IPS DF 4.7 (cell line): ENCODE data around the gene MMP23B.

Experiments used
- DNase-seq: peaks from one replicate; pipeline ENCODE4 v3.0.0-alpha.2; 2013; ENCODE audit warnings: low spot score; ENCODE audit errors: extremely low read depth

MMP23B gene

DNA sequence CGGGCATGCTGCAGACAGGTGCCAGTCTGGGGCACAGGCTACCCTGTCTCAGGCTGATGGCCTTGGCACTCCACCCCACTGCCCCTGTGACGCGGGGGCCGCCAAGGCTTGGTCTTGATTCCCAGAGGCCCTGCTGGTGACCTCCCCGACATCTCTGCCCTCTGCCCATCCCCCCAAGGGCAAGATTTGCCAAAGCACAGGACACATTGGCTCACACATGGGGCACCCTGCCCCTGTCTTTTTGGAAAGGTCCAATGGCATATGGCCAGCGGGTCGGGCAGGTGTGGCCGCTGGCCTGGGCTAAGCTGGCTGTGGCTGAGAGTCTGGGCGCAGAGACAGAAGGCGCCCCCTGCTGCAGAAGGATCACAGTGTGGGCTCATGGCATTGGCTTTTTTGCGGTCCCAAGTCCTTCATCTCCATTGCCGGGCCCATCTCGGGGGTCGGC lies 12.0 kb upstream of the MMP23B start:
- DNase-seq: no peak

- no peak for DNase-seq
Measured at GRCh38 chr1:1620433-1621139, 11.4 kb upstream of the MMP23B start.

- no peak for DNase-seq
Measured at GRCh38 chr1:1621173-1622009, 10.6 kb upstream of the MMP23B start.

GRCh38 chr1:1622010-1622787 lies 9.8 kb upstream of the MMP23B start:
- DNase-seq: no peak

DNA sequence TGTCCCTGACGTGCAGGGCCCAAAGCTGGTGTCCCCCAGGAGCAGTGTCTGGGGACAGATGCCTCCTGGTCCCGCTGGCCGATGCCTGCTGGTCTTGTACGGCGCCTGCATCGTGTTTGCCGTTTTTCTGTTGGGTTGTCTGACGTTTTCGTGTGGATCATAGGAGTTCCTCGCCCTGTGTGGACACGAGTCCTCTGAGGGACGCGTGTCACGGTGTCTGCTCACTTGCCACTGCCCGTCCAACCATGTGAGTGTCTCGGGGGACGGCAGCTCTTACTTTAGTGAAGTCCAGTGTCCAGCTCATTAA lies 9.2 kb upstream of the MMP23B start:
- no peak for DNase-seq

GRCh38 chr1:1623181-1623630 lies 8.8 kb upstream of the MMP23B start:
- no peak for DNase-seq

DNA sequence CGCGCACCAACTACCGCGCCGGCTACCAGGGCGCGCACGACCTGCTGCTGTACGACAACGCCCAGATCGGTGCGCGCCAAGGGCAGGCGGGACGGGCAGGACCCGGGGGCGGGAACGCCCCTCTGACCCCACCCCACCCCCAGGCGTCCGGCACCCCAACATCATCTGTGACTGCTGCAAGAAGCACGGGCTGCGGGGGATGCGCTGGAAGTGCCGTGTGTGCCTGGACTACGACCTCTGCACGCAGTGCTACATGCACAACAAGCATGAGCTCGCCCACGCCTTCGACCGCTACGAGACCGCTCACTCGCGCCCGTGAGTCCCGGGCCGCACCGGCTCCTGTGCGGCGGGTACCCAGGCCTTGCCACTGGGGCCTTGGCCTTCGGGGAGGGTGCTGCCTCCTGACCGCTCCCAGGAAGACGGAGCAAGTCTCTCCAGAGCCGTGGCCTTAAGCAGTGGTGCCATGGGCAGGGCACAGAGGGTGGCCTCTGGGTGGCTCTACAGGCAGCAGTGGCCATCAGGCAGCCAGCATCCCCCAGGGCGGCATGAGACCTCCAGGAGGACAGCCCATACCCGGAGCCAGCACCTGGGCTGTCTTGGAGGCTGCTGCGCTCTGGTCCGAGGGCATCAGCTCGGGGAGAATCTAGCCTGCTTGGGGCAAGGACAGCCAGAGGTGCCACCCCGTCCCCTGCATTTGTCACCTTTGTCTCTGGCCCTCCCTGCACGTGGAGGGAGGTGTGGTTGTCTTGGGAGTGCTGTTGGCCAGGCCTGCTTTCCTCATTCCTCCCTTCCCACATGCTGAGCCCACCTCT lies 8.1 kb upstream of the MMP23B start:
- no peak for DNase-seq

DNA sequence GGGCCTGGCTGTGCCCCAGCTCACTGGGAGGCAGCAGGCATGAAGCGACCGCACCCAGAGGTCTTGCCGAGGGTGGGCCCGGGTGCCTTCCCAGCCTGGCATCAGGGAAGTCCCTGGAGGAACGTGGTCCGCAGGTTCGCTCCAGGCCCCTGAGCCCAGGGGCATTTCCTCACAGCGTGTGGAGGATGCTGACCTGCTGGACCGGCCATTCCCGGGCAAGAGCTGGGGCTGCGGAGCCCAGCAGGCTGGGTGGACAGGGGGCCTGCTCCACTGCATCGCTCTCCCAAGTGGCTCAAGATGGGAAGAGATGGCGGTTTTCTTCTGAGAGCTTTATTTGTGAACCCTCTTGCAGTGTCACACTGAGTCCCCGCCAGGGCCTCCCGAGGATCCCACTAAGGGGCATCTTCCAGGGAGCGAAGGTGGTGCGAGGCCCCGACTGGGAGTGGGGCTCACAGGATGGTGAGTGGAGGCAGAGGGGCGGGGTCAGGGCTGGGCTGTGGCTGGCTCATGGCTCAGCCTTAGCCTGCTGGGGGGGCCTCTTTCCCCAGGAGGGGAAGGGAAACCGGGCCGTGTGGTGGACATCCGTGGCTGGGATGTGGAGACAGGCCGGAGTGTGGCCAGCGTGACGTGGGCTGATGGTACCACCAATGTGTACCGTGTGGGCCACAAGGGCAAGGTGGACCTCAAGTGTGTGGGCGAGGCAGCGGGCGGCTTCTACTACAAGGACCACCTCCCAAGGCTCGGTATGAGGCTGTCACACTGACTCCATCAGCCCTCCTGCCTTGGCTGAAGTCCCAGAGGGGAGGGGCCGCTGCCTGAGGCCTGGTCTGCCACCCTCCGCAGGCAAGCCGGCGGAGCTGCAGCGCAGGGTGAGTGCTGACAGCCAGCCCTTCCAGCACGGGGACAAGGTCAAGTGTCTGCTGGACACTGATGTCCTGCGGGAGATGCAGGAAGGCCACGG lies 7.2 kb upstream of the MMP23B start:
- DNase-seq: no peak

- no peak for DNase-seq
Measured at GRCh38 chr1:1625404-1625775, 6.6 kb upstream of the MMP23B start.

- no peak for DNase-seq
Measured at GRCh38 chr1:1625824-1626206, 6.2 kb upstream of the MMP23B start.

- no peak for DNase-seq
Measured at GRCh38 chr1:1626207-1627141, 5.5 kb upstream of the MMP23B start.

GRCh38 chr1:1627261-1627828 lies 4.6 kb upstream of the MMP23B start:
- no peak for DNase-seq

DNA sequence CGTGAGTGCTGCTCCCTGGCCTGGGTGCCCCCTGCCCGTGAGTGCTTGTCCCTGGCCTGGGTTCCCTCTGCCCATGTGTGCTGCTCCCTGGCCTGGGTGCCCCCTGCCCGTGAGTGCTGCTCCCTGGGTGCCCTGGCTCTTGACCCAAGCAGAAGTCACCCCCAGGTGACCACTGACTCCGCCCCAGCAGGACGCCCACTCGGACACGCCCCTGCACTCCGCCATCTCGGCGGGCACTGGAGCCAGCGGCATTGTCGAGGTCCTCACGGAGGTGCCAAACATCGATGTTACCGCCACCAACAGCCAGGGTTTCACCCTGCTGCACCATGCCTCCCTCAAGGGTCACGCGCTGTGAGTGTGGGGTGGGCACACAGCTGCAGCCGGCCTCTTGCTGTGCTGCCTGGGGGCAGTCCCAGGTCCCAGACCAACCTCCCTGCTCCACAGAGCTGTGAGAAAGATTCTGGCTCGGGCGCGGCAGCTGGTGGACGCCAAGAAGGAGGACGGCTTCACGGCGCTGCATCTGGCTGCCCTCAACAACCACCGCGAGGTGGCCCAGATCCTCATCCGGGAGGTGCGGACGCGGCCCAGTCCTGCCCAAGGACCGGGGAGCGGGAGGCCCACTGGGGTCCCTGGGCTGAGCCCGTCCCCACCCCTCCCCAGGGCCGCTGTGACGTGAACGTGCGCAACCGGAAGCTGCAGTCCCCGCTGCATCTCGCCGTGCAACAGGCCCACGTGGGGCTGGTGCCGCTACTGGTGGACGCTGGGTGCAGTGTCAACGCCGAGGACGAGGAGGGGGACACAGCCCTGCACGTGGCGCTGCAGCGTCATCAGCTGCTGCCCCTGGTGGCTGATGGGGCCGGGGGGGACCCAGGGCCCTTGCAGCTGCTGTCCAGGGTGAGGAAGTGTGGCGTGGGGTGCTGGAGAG lies 3.9 kb upstream of the MMP23B start:
- DNase-seq: no peak

- DNase-seq: no peak
Measured at GRCh38 chr1:1628754-1629429, 3.1 kb upstream of the MMP23B start.

GRCh38 chr1:1629430-1630190 lies 2.4 kb upstream of the MMP23B start:
- DNase-seq: no peak

DNA sequence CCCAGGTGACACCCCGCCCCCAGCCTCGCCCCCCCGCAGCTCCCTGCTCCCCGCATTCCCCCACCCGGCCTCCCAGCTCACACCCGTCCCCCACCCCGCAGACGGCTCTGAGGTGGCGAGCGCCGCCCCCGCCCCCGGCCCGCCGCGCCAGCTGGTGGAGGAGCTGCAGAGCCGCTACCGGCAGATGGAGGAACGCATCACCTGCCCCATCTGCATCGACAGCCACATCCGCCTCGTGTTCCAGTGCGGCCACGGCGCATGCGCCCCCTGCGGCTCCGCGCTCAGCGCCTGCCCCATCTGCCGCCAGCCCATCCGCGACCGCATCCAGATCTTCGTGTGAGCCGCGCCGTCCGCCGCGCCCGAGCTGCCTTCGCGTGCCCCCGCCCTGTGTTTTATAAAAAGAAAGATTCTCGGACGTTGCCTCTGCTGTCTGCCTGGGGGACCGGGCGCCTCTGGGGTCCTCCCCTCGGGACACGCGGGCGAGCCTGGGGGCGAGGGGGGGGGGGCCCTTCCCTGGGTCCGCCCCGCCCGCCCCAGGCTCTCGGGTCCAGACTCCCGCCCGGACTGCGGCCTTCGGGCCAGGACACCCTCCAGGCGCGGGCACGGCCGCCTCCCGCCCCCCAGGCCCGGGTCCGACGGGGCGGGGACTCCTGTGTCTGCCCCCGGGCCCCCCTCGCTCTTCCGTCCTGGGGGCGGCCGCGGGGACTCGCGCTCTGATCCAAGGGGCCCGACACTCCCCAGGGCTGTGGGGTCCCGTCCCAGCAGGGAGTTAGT lies 1.6 kb upstream of the MMP23B start:
- no peak for DNase-seq
